Measurements from ENCODE around the gene AHCYL2. TPM values are rescaled to one million over a fixed set of nuclear protein-coding genes. Genes with fewer than 3 reads are reported as not detected.

Gene AHCYL2
- total and polyA plus RNA-seq, 2 experiments from 2014 or later: 1.9 to 8.9 TPM

DNA sequence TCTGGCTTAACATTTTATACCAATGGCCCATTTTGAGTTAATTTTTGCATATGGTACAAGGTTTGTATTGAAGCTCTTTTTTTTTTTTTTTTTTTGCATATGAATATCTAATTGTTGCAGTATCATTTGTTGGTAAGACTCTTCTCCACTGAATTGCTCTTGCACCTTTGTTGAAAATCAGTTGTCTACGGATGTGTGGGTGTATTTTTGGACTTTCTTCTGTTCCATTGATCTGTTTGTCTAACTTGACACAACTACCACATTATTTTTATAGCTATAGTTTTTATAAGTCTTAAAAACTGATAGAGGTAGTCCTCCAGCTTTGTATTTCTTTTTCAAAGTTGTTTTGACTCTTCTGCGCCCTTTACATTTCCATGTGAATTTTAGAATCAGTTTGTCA, 53.9 kb downstream of the AHCYL2 start:
- H3K4me1 ChIP-seq (ENCODE audit: insufficient read depth): no peaks in the 10 kb centered on the region
- H3K79me2 ChIP-seq (ENCODE audit: insufficient read depth): no peaks in the 10 kb centered on the region
- TF ChIP-seq EZH2 (IDR thresholded peaks at IDR 0.05; ENCODE audit: insufficient read depth, poor library complexity, severe bottlenecking) (no peak), EZH2phosphoT487 (IDR thresholded peaks at IDR 0.05; ENCODE audit: insufficient read depth, low read depth) (no peak)
- no peak for DNase-seq
- no peak overlapping the region for H2AFZ ChIP-seq
- no peak overlapping the region for H3K4me3 ChIP-seq
- in situ Hi-C loops (cut with MboI): no loop called here
- no peaks in the 10 kb centered on the region for H3K9me2 ChIP-seq (ENCODE audit: insufficient read depth)
- H3K4me2 ChIP-seq (ENCODE audit: unreplicated experiment): no peak overlapping the region
- no peaks in the 10 kb centered on the region for H3K36me3 ChIP-seq (ENCODE audit: low read depth)
- H3K27ac ChIP-seq: no peak overlapping the region
- WGBS, 2 experiments (ENCODE audit: low coverage in 1 of 2, low lambda C conversion rate in 2 of 2, missing lambda C conversion rate in 2 of 2): 95 to 96% methylated on average over 2 of the region's 2 CpGs
- H3K27me3 ChIP-seq (replicated peaks; ENCODE audit: insufficient read depth): no peaks in the 10 kb centered on the region
- H3F3A ChIP-seq (ENCODE audit: insufficient read depth): no peaks in the 10 kb centered on the region
- no peaks in the 10 kb centered on the region for H3K9me3 ChIP-seq (ENCODE audit: low read depth)
- no peak overlapping the region for H3K9ac ChIP-seq
- no peaks in the 10 kb centered on the region for H4K20me1 ChIP-seq (ENCODE audit: insufficient read depth)

DNA sequence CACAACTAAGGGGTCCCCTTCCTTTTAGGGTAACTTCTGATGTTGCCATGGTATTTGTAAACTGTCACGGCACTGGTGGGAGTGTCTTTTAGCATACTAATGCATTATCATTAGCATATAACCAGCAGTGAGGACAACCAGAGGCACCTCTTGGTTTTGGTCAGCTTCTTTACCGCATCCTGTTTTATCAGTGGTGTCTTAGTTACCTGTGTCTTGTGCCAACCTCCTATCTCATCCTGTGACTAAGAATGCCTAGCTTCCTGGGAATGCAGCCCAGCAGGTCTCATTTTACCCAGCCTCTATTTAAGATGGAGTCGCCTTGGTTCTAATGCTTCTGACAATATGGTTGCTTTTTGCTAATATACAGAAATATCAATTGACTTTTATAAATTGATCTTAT, 54.9 kb downstream of the AHCYL2 start:
- 97 to 98% methylated on average over 3 of the region's 3 CpGs for WGBS, 2 experiments (ENCODE audit: low coverage in 1 of 2, low lambda C conversion rate in 2 of 2, missing lambda C conversion rate in 2 of 2)
- Histone ChIP-seq H2AFZ (no peak overlapping the region), H3K27ac (no peak overlapping the region), H4K20me1 (ENCODE audit: insufficient read depth) (no peaks in the 10 kb centered on the region), H3K4me2 (ENCODE audit: unreplicated experiment) (no peak overlapping the region), H3K27me3 (replicated peaks; ENCODE audit: insufficient read depth) (no peaks in the 10 kb centered on the region), H3K79me2 (ENCODE audit: insufficient read depth) (no peaks in the 10 kb centered on the region), H3K9me2 (ENCODE audit: insufficient read depth) (no peaks in the 10 kb centered on the region), H3K4me3 (no peak overlapping the region), H3K4me1 (ENCODE audit: insufficient read depth) (no peaks in the 10 kb centered on the region), H3F3A (ENCODE audit: insufficient read depth) (no peaks in the 10 kb centered on the region), H3K9me3 (ENCODE audit: low read depth) (no peaks in the 10 kb centered on the region), H3K9ac (no peak overlapping the region), H3K36me3 (ENCODE audit: low read depth) (no peaks in the 10 kb centered on the region)
- DNase-seq: no peak
- no peak for TF ChIP-seq EZH2phosphoT487 (IDR thresholded peaks at IDR 0.05; ENCODE audit: insufficient read depth, low read depth)
- TF ChIP-seq EZH2 (IDR thresholded peaks at IDR 0.05; ENCODE audit: insufficient read depth, poor library complexity, severe bottlenecking): no peak
- in situ Hi-C loops (cut with MboI): no loop called here

DNA sequence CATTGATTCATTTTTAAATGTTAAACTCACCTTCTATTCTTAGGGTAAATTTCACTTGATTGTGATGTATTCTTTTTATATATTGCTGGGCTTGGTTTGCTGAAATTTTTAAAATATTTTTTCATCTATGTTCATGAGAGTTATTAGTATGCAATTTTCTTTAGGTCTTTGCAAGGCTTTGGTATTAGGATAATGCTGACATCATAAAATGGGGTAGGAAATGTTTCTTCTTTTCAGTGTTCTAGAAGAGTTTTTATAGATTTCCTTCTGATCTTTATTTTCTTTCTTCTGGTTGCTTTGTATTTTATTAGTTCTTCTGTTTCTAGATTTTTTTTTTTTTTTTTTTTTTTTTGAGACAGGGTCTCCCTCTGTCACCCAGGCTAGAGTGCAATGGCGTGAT, 56.3 kb downstream of the AHCYL2 start:
- Histone ChIP-seq H2AFZ (no peak overlapping the region), H3K4me2 (ENCODE audit: unreplicated experiment) (no peak overlapping the region), H3K9ac (no peak overlapping the region), H3F3A (ENCODE audit: insufficient read depth) (no peaks in the 10 kb centered on the region), H3K4me1 (ENCODE audit: insufficient read depth) (no peaks in the 10 kb centered on the region), H4K20me1 (ENCODE audit: insufficient read depth) (no peaks in the 10 kb centered on the region), H3K79me2 (ENCODE audit: insufficient read depth) (no peaks in the 10 kb centered on the region), H3K36me3 (ENCODE audit: low read depth) (no peaks in the 10 kb centered on the region), H3K9me3 (ENCODE audit: low read depth) (no peaks in the 10 kb centered on the region), H3K27me3 (replicated peaks; ENCODE audit: insufficient read depth) (no peaks in the 10 kb centered on the region), H3K9me2 (ENCODE audit: insufficient read depth) (no peaks in the 10 kb centered on the region), H3K27ac (no peak overlapping the region), H3K4me3 (no peak overlapping the region)
- WGBS, 2 experiments (ENCODE audit: low coverage in 1 of 2, low lambda C conversion rate in 2 of 2, missing lambda C conversion rate in 2 of 2): 100% methylated on average over 1 of the region's 1 CpG
- no peak for TF ChIP-seq EZH2 (IDR thresholded peaks at IDR 0.05; ENCODE audit: insufficient read depth, poor library complexity, severe bottlenecking)
- no peak for TF ChIP-seq EZH2phosphoT487 (IDR thresholded peaks at IDR 0.05; ENCODE audit: insufficient read depth, low read depth)
- in situ Hi-C loops (cut with MboI): no loop called here
- DNase-seq: no peak

DNA sequence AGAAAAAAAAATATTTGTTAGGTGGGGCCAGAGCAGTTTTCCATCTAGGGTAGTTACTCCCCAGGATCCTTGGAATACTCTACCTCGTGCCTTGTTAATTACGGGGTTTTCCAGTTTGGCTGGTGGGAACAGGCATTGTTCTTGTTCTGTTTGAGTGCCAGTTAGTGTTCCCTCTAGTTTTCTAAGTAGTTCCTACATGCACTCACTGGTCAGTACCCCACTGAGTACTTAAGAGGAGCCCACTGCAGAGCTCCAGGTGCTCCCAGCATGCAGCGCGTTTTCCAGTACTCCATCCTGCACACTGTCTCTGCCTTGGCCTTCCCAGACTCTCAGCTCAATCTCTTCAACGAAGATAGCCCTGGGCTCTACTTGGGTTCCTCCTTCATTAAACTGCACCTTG, 58.0 kb downstream of the AHCYL2 start:
- no peaks in the 10 kb centered on the region for H3K4me1 ChIP-seq (ENCODE audit: insufficient read depth)

DNA sequence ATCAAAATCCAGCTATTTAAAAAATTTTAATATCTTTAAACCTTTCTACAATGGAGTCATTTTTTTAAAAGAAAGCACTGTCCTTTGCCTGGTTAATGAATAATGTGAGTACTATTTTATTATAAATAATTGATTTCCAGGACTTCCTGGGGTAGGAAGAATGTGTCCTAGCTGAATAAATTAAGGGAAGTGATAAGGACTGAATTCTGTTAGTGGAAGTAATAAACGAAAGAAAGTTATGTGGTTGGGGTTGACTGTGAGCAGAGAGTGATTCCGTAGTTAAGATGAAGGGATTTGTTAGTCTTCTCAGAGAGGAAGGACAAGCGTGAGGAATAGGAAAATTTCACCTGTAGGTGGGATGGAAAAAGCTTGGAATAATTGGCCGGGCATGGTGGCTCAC, 59.1 kb downstream of the AHCYL2 start:
- no peak for DNase-seq
- no peaks in the 10 kb centered on the region for H4K20me1 ChIP-seq (ENCODE audit: insufficient read depth)
- no peaks in the 10 kb centered on the region for H3F3A ChIP-seq (ENCODE audit: insufficient read depth)
- in situ Hi-C loops (cut with MboI): no loop called here
- 80 to 83% methylated on average over 4 of the region's 4 CpGs for WGBS, 2 experiments (ENCODE audit: low coverage in 1 of 2, low lambda C conversion rate in 2 of 2, missing lambda C conversion rate in 2 of 2)
- H3K4me2 ChIP-seq (ENCODE audit: unreplicated experiment): no peak overlapping the region
- no peaks in the 10 kb centered on the region for H3K36me3 ChIP-seq (ENCODE audit: low read depth)
- no peak for TF ChIP-seq EZH2phosphoT487 (IDR thresholded peaks at IDR 0.05; ENCODE audit: insufficient read depth, low read depth)
- no peak for TF ChIP-seq EZH2 (IDR thresholded peaks at IDR 0.05; ENCODE audit: insufficient read depth, poor library complexity, severe bottlenecking)
- no peak overlapping the region for H3K4me3 ChIP-seq
- no peaks in the 10 kb centered on the region for H3K27me3 ChIP-seq (replicated peaks; ENCODE audit: insufficient read depth)
- H3K9me2 ChIP-seq (ENCODE audit: insufficient read depth): no peaks in the 10 kb centered on the region
- no peak overlapping the region for H3K9ac ChIP-seq
- H3K4me1 ChIP-seq (ENCODE audit: insufficient read depth): no peaks in the 10 kb centered on the region
- H3K79me2 ChIP-seq (ENCODE audit: insufficient read depth): no peaks in the 10 kb centered on the region
- no peak overlapping the region for H3K27ac ChIP-seq
- H3K9me3 ChIP-seq (ENCODE audit: low read depth): no peaks in the 10 kb centered on the region
- H2AFZ ChIP-seq: no peak overlapping the region

More for the DNA sequence above, 58.0 kb downstream of the AHCYL2 start:
- TF ChIP-seq EZH2 (IDR thresholded peaks at IDR 0.05; ENCODE audit: insufficient read depth, poor library complexity, severe bottlenecking) (no peak), EZH2phosphoT487 (IDR thresholded peaks at IDR 0.05; ENCODE audit: insufficient read depth, low read depth) (no peak)
- Histone ChIP-seq H3K4me2 (ENCODE audit: unreplicated experiment) (no peak overlapping the region), H3K79me2 (ENCODE audit: insufficient read depth) (no peaks in the 10 kb centered on the region), H3K4me3 (no peak overlapping the region), H2AFZ (no peak overlapping the region), H3K27ac (no peak overlapping the region), H3K36me3 (ENCODE audit: low read depth) (no peaks in the 10 kb centered on the region), H3F3A (ENCODE audit: insufficient read depth) (no peaks in the 10 kb centered on the region), H4K20me1 (ENCODE audit: insufficient read depth) (no peaks in the 10 kb centered on the region), H3K9me2 (ENCODE audit: insufficient read depth) (no peaks in the 10 kb centered on the region), H3K9ac (no peak overlapping the region), H3K9me3 (ENCODE audit: low read depth) (no peaks in the 10 kb centered on the region), H3K27me3 (replicated peaks; ENCODE audit: insufficient read depth) (no peaks in the 10 kb centered on the region)
- in situ Hi-C loops (cut with MboI): no loop called here
- 86 to 95% methylated on average over 5 of the region's 5 CpGs for WGBS, 2 experiments (ENCODE audit: low coverage in 1 of 2, low lambda C conversion rate in 2 of 2, missing lambda C conversion rate in 2 of 2)
- no peak for DNase-seq

All from GM23248 (cell line).